ENCODE data around the gene F7.

- TF ChIP-seq CTCF (IDR thresholded peaks at IDR 0.05), result no peak
- no peak for TF ChIP-seq PBX3 (IDR thresholded peaks at IDR 0.05)
These were observed 42.5 kb upstream of the F7 start for GRCh38 chr13:113063091-113063491.

Measured in A549 (cell line).